Trophoblast cell (in vitro differentiated cells and primary cell): ENCODE data around the gene DEAF1.

Source experiments
- DNase-seq, 2 donors: peaks; one replicate each; pipeline ENCODE4 v3.0.0-alpha.2; 2016
- H2AFZ ChIP-seq: 2 replicates; pipeline ENCODE4 v1.6.1; 2013; ENCODE audit warnings: low read length, moderate library complexity, mild to moderate bottlenecking; ENCODE audit not compliant: insufficient read depth, poor library complexity
- H2AK5ac ChIP-seq: 2 replicates; pipeline ENCODE4 v1.6.1; 2013; ENCODE audit warnings: mild to moderate bottlenecking, low read length
- H2BK120ac ChIP-seq: 2 replicates; pipeline ENCODE4 v1.6.1; 2013; ENCODE audit warnings: low read length, mild to moderate bottlenecking, moderate library complexity; ENCODE audit not compliant: insufficient read depth, poor library complexity
- H2BK12ac ChIP-seq: 2 replicates; pipeline ENCODE4 v1.6.1; 2013; ENCODE audit warnings: mild to moderate bottlenecking, low read length, moderate library complexity
- H2BK5ac ChIP-seq: 2 replicates; pipeline ENCODE4 v1.6.1; 2013; ENCODE audit warnings: low read length, low read depth, moderate library complexity, mild to moderate bottlenecking; ENCODE audit not compliant: poor library complexity
- H3K14ac ChIP-seq: 2 replicates; pipeline ENCODE4 v1.6.1; 2013; ENCODE audit warnings: mild to moderate bottlenecking, low read length
- H3K18ac ChIP-seq: 2 replicates; pipeline ENCODE4 v1.6.1; 2013; ENCODE audit warnings: mild to moderate bottlenecking, low read length
- H3K23ac ChIP-seq: 2 replicates; pipeline ENCODE4 v1.6.1; 2013; ENCODE audit warnings: low read length
- H3K27ac ChIP-seq: 2 replicates; pipeline ENCODE4 v1.5.1; 2013; ENCODE audit warnings: low read depth, mild to moderate bottlenecking, inconsistent platforms, low read length, moderate library complexity
- H3K27me3 ChIP-seq: 2 replicates; pipeline ENCODE4 v1.6.1; 2013; ENCODE audit warnings: inconsistent platforms, mild to moderate bottlenecking, low read length, moderate library complexity; ENCODE audit not compliant: insufficient read depth
- H3K36me3 ChIP-seq, 2 experiments: 1 replicate in 1 of 2; 2 replicates in 1 of 2; pipeline ENCODE4 v1.6.1; 2013; ENCODE audit warnings: low read length in 2 of 2, mild to moderate bottlenecking in 2 of 2, moderate library complexity in 1 of 2; ENCODE audit not compliant: insufficient read depth in 2 of 2, control insufficient read depth in 1 of 2
- H3K4ac ChIP-seq: 2 replicates; pipeline ENCODE4 v1.6.1; 2013; ENCODE audit warnings: low read depth, mild to moderate bottlenecking, low read length, moderate library complexity
- H3K4me1 ChIP-seq, 2 experiments: 1 replicate in 1 of 2; 2 replicates in 1 of 2; pipeline ENCODE4 v1.6.1; 2013; ENCODE audit warnings: low read length in 2 of 2, mild to moderate bottlenecking in 2 of 2, moderate library complexity in 1 of 2; ENCODE audit not compliant: insufficient read depth in 2 of 2, control insufficient read depth in 1 of 2
- H3K4me2 ChIP-seq: 2 replicates; pipeline ENCODE4 v1.6.1; 2013; ENCODE audit warnings: inconsistent platforms, mild to moderate bottlenecking, low read length, moderate library complexity
- H3K4me3 ChIP-seq: 2 replicates; pipeline ENCODE4 v1.5.1; 2013; ENCODE audit warnings: mild to moderate bottlenecking, low read depth, low read length, inconsistent platforms
- H3K79me1 ChIP-seq: one replicate; pipeline ENCODE4 v1.6.1; 2013; ENCODE audit warnings: low read length
- H3K79me2 ChIP-seq: 2 replicates; pipeline ENCODE4 v1.6.1; 2013; ENCODE audit warnings: low read length, mild to moderate bottlenecking; ENCODE audit not compliant: control insufficient read depth, insufficient read depth, poor library complexity
- H3K9ac ChIP-seq: 2 replicates; pipeline ENCODE4 v1.6.1; 2013; ENCODE audit warnings: mild to moderate bottlenecking, low read length
- H3K9me3 ChIP-seq: 2 replicates; pipeline ENCODE4 v1.6.1; 2013; ENCODE audit warnings: low read depth, mild to moderate bottlenecking, control low read depth, inconsistent platforms, low read length; ENCODE audit not compliant: insufficient read depth
- H4K12ac ChIP-seq: 2 replicates; pipeline ENCODE4 v1.6.1; 2013; ENCODE audit warnings: low read depth, mild to moderate bottlenecking, low read length, moderate library complexity
- H4K8ac ChIP-seq: 2 replicates; pipeline ENCODE4 v1.6.1; 2013; ENCODE audit warnings: low read depth, mild to moderate bottlenecking, low read length, moderate library complexity
- H4K91ac ChIP-seq: one replicate; pipeline ENCODE4 v1.6.1; 2013; ENCODE audit warnings: low read depth, mild to moderate bottlenecking, low read length, moderate library complexity
- WGBS: extraction: QIAGEN DNeasy Blood & Tissue Kit; methylation state at CpG from one replicate; pipeline ENCODE4 v1.1.7; 2013; ENCODE audit warnings: missing lambda C conversion rate; ENCODE audit not compliant: insufficient read length, insufficient coverage; ENCODE audit errors: extremely low coverage; 5-methylcytosine and 5-hydroxymethylcytosine counted together

The DEAF1 gene

DNA sequence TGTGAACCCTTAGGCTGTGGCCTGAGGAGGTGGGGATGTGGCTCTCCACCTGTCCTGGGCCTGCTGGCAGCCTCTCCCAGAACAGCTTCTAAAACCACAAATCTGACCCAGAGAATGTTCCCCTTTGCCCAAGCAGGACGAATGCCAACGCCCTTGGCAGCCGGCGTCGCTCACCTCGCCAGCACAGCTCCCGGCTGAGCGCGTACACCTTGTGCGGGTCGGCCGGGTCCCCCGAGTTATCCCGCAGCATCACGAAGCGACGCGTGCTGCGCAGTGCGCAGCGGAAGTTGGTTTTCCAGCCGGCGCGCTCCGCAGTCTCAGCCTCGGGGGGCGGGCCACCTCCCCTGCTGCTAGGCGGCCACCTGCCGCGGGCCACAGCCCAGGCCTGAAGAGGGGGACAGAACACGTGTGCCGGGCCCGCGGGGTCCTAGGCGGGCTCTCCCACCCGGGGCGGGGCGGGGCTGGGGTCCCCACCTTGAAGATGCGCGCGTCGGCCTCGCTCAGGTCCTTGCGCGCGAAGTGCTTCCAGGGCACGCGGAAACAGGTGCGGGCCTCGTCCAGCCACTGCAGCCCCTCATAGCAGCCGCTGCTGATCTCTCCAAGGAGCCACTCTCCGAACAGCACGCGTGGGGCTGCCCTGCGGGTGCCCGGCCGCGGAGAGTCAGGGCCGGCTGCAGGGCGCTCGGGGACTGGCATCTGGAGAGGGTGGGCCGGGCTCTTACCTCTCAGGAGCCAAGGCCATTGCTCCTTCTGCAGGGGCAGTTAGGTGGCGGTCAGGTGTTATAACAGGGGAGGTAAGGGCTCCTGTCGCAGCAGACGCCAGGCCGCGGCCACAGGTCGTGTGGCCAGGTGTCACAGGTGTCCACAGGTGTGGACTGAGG lies 80.2 kb downstream of the DEAF1 start:
- Histone ChIP-seq H2AK5ac (peak overlapping the region; percentile 54), H2BK5ac (no peak overlapping the region), H2BK12ac (no peak overlapping the region), H3K36me3 (peaks cover 58 to 59% of the 10 kb centered on the region in 2 experiments), H3K14ac (peak overlapping the region; percentile 23), H3K9ac (peak overlapping the region; percentile 50), H3K79me2 (no peaks in the 10 kb centered on the region), H3K79me1 (peaks cover 2% of the 10 kb centered on the region), H3K23ac (no peak overlapping the region), H3K27ac (no peak overlapping the region), H3K4me1 (peaks cover 9 to 17% of the 10 kb centered on the region in 2 experiments), H2AFZ (peak overlapping the region; percentile 3), H3K9me3 (peaks cover 1% of the 10 kb centered on the region), H3K4me3 (peak overlapping the region; percentile 84), H4K91ac (no peak overlapping the region), H3K18ac (peak overlapping the region; percentile 34), H4K12ac (no peak overlapping the region), H3K4me2 (peak overlapping the region; percentile 84), H2BK120ac (no peak overlapping the region), H3K4ac (no peak overlapping the region), H3K27me3 (no peaks in the 10 kb centered on the region), H4K8ac (peak overlapping the region; percentile 15)
- WGBS, result no CpG with 5 or more reads among the region's 68 CpGs
- DNase-seq, result peak in 1 of 2 donors; percentile 12

DNA sequence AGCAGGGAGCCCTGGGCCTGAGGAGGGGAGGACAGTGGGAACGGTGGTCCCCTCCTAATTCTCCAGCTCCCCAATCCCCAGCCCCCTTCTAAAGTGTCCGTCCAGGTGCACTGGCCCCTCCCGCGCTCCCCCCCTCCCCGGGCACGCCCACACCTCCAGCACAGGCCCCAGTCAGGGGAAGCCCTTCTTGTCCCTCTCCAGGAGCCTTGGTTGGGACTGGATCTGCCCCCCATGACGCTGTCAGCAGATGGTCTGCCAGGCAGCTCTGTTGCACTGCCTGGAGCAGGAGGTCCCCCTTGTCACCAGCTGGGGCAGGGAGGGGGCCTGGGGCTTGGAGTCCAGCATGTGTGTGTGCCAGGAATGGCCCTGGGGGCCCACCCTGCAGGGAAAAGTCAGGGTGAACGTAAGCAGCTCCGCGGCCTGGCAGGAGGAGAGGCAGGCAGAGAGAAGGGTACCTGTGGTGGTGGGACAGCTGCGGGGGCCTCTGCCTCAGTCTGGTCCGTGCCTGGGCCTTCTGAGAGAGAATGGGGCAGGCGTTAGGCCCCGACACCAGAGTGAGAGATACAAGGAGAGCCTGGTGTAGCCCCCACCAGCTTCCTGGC lies 80.9 kb downstream of the DEAF1 start:
- H3K4ac ChIP-seq, result no peak overlapping the region
- peaks cover 9 to 17% of the 10 kb centered on the region in 2 experiments for H3K4me1 ChIP-seq
- H3K4me2 ChIP-seq, result no peak overlapping the region
- H4K8ac ChIP-seq, result no peak overlapping the region
- H4K91ac ChIP-seq, result no peak overlapping the region
- H2BK120ac ChIP-seq, result no peak overlapping the region
- H3K36me3 ChIP-seq, result peaks cover 61% of the 10 kb centered on the region in 2 experiments
- no peak overlapping the region for H2AFZ ChIP-seq
- no peaks in the 10 kb centered on the region for H3K27me3 ChIP-seq
- no peak overlapping the region for H2BK12ac ChIP-seq
- no peak overlapping the region for H3K9ac ChIP-seq
- H3K79me1 ChIP-seq, result peaks cover 2% of the 10 kb centered on the region
- peak in 1 of 2 donors; percentile 13 for DNase-seq
- peaks cover 1% of the 10 kb centered on the region for H3K9me3 ChIP-seq
- H3K18ac ChIP-seq, result no peak overlapping the region
- no peak overlapping the region for H2AK5ac ChIP-seq
- H3K23ac ChIP-seq, result no peak overlapping the region
- WGBS, result no CpG with 5 or more reads among the region's 14 CpGs
- no peak overlapping the region for H3K27ac ChIP-seq
- H2BK5ac ChIP-seq, result no peak overlapping the region
- H3K4me3 ChIP-seq, result no peak overlapping the region
- no peak overlapping the region for H4K12ac ChIP-seq
- no peaks in the 10 kb centered on the region for H3K79me2 ChIP-seq
- H3K14ac ChIP-seq, result no peak overlapping the region

DNA sequence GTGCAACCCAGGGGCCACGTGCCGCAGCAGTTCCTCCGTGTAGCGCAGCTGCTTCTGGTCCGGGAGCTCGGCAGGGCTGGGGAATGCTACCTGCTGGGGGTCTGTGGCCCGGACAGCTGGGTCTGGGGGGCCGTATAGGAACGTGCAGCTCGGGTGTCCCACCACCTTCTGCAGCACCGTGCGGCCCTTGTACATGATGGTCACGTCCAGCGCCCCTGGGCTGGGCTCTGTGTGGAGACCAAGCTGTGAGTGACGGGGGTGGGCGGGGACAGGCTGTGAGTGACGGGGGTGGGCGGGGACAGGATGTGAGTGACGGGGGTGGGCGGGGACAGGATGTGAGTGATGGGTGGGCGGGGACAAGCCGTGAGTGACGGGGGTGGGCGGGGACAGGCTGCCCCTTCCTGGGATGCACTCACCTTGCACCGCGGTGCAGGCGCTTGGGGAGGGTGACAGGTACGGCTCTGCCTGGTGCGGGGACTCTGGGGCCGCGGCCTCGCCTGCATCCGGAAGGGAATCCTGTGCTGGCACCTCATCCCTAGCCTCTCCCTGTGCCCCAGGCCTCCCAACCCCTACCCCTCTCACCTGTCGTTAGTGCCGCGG lies 81.6 kb downstream of the DEAF1 start:
- Histone ChIP-seq H3K4me1 (peaks cover 9 to 17% of the 10 kb centered on the region in 2 experiments), H2BK5ac (no peak overlapping the region), H2BK12ac (no peak overlapping the region), H4K8ac (no peak overlapping the region), H4K12ac (no peak overlapping the region), H3K36me3 (peaks cover 66% of the 10 kb centered on the region in 2 experiments), H3K27ac (no peak overlapping the region), H2AK5ac (no peak overlapping the region), H3K14ac (no peak overlapping the region), H3K23ac (no peak overlapping the region), H3K9me3 (peaks cover 1% of the 10 kb centered on the region), H3K79me1 (peaks cover 2% of the 10 kb centered on the region), H4K91ac (no peak overlapping the region), H3K9ac (no peak overlapping the region), H3K4ac (no peak overlapping the region), H3K18ac (no peak overlapping the region), H3K79me2 (no peaks in the 10 kb centered on the region), H3K4me3 (no peak overlapping the region), H2BK120ac (no peak overlapping the region), H3K4me2 (no peak overlapping the region), H3K27me3 (no peaks in the 10 kb centered on the region), H2AFZ (no peak overlapping the region)
- DNase-seq, result peak; percentile 76 to 80
- WGBS, result no CpG with 5 or more reads among the region's 36 CpGs

DNA sequence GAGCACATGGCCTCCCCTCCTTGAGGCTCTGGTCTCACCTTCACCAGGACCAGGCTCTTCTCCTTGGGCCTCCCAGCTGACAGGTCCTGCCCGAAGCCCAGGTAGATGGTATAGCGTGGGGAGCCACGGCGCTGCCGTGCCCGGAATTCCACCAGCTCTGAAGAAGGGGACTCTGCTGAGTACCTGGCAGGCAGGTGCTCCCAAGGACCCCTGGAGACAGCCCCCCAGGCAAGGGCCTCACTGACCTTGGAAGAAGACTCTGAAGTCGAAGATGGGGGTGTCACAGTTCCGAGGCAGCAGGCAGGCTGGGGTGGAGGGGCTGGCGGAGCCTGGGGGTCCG lies 82.1 kb downstream of the DEAF1 start:
- peaks cover 2% of the 10 kb centered on the region for H3K79me1 ChIP-seq
- no peak overlapping the region for H2AFZ ChIP-seq
- DNase-seq, result no peak
- no peak overlapping the region for H2BK5ac ChIP-seq
- H3K4me2 ChIP-seq, result no peak overlapping the region
- no peak overlapping the region for H2BK12ac ChIP-seq
- no peaks in the 10 kb centered on the region for H3K79me2 ChIP-seq
- peaks cover 66% of the 10 kb centered on the region in 2 experiments for H3K36me3 ChIP-seq
- H2AK5ac ChIP-seq, result no peak overlapping the region
- no peak overlapping the region for H3K4me3 ChIP-seq
- H3K4ac ChIP-seq, result no peak overlapping the region
- no peak overlapping the region for H3K18ac ChIP-seq
- H2BK120ac ChIP-seq, result no peak overlapping the region
- peaks cover 1% of the 10 kb centered on the region for H3K9me3 ChIP-seq
- no peak overlapping the region for H4K12ac ChIP-seq
- H3K4me1 ChIP-seq, result peaks cover 9 to 17% of the 10 kb centered on the region in 2 experiments
- WGBS, result no CpG with 5 or more reads among the region's 10 CpGs
- no peak overlapping the region for H4K8ac ChIP-seq
- no peak overlapping the region for H3K9ac ChIP-seq
- H4K91ac ChIP-seq, result no peak overlapping the region
- no peak overlapping the region for H3K23ac ChIP-seq
- no peak overlapping the region for H3K27ac ChIP-seq
- H3K14ac ChIP-seq, result no peak overlapping the region
- no peaks in the 10 kb centered on the region for H3K27me3 ChIP-seq
